Body of pancreas (tissue), 4 donors: ENCODE data around the gene SLC35B1.

Source experiments
- CTCF ChIP-seq, 7 experiments: fragments of 450-650 bp in 4 of 7; fragments of 200-600 bp in 3 of 7; sonication (generic) in 3 of 7; IDR thresholded peaks; one replicate each; pipeline ENCODE4 v1.5.1; 2016 to 2019; ENCODE audit warnings: antibody characterized with exemption in 7 of 7
- POLR2A ChIP-seq, 3 donors: fragments of 450-650 bp; IDR thresholded peaks; one replicate each; pipeline ENCODE4 v1.6.1; 2016; ENCODE audit warnings: antibody characterized with exemption in 3 of 3, mild to moderate bottlenecking in 2 of 3

- TF ChIP-seq CTCF (IDR thresholded peaks at IDR 0.05): no peak
- no peak for TF ChIP-seq POLR2A (IDR thresholded peaks at IDR 0.05)
Observed at GRCh38 chr17:49715216-49715615, 7.5 kb upstream of the SLC35B1 start.
